ENCODE results near the gene NKPD1.

DNA sequence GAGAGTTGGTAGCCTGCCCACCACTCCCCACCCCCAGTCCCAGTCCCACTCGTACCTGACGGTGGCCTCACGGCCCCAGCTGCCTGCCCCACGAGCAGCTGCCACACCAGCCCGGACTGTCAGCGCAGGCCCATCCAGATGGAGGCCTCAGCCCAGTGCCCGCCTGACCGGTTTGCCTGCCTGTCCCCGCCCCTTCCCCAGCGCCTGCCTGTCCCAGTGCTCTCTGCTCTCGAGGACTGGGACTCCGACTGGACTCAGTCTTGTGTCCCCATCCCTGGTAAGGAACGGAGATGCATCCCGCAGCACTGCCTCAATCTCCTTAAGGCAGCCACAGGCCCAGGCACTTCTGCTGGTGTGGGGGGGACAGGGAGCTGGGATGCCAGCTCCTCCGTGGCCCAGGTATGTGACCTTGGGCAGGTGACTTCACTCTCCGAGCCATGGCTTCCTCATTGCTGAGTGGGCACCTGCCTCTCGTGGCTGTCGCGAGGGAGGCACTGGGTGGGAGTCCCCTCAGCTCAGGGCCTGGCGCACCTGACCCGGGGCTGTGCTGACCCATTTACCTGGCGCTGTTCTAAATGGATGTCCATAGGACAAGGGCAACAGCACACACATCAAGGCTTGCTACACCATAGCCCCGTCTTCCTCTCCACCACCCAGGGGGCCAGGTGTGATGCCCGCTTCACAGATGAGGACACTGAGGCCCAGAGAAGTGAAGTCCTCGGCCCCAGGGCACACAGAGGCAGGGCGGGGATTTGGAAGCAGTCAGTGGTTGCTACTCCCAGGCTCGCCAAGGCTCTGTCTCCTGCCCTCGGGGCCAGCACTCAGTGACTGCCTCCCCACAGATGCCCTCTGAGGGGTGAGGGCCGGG, at the start of gene NKPD1:
- TF ChIP-seq, protein P1, sequence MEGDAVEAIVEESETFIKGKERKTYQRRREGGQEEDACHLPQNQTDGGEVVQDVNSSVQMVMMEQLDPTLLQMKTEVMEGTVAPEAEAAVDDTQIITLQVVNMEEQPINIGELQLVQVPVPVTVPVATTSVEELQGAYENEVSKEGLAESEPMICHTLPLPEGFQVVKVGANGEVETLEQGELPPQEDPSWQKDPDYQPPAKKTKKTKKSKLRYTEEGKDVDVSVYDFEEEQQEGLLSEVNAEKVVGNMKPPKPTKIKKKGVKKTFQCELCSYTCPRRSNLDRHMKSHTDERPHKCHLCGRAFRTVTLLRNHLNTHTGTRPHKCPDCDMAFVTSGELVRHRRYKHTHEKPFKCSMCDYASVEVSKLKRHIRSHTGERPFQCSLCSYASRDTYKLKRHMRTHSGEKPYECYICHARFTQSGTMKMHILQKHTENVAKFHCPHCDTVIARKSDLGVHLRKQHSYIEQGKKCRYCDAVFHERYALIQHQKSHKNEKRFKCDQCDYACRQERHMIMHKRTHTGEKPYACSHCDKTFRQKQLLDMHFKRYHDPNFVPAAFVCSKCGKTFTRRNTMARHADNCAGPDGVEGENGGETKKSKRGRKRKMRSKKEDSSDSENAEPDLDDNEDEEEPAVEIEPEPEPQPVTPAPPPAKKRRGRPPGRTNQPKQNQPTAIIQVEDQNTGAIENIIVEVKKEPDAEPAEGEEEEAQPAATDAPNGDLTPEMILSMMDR (IDR thresholded peaks at IDR 0.05) = no peak
- no peak for TF ChIP-seq POLR2A (IDR thresholded peaks at IDR 0.05)

Data from Peyer's patch (tissue), 4 donors.